ENCODE measurements around the gene CIAPIN1. TPM values are rescaled to one million over a fixed set of nuclear protein-coding genes. Genes with fewer than 3 reads are reported as not detected.

Gene CIAPIN1
- total RNA-seq, 1 experiment from 2014 or later: 99.9 TPM

- no peak for DNase-seq (ENCODE audit: unreplicated experiment)
These were observed 28.6 kb upstream of the CIAPIN1 start for GRCh38 chr16:57475711-57476339.

GRCh38 chr16:57474671-57475661 lies 27.8 kb upstream of the CIAPIN1 start:
- DNase-seq (ENCODE audit: unreplicated experiment): no peak
- no TSS peak for BruUV-seq (replicated peaks)
- Mint-ChIP-seq H3K36me3 (ENCODE audit: insufficient read depth, unreplicated experiment) (peaks cover 14% of the 10 kb centered on the region), H3K4me1 (ENCODE audit: insufficient read depth, unreplicated experiment) (no peaks in the 10 kb centered on the region), H3K9me3 (ENCODE audit: unreplicated experiment) (no peaks in the 10 kb centered on the region), H3K27ac (ENCODE audit: low read depth, unreplicated experiment) (no peak overlapping the region), H3K27me3 (ENCODE audit: insufficient read depth, unreplicated experiment) (no peaks in the 10 kb centered on the region), H3K4me3 (ENCODE audit: unreplicated experiment) (no peak overlapping the region)
- POLR2A ChIA-PET: no interaction called here
- intact Hi-C loops (cut with micrococcal nuclease): no loop called here
- no peak for TF ChIP-seq CTCF (IDR thresholded peaks at IDR 0.05; ENCODE audit: unreplicated experiment)
- CTCF ChIA-PET: interaction anchor here (0.6 to 1.3 kb wide), 6 partner anchors 10 to 174 kb away, joined by 3 to 8 read pairs (median 4); partner anchors contain the start of gene POLR2C

More at GRCh38 chr16:57475711-57476339, 28.6 kb upstream of the CIAPIN1 start:
- H3K27ac Mint-ChIP-seq (ENCODE audit: low read depth, unreplicated experiment): no peak overlapping the region
- no peaks in the 10 kb centered on the region for H3K9me3 Mint-ChIP-seq (ENCODE audit: unreplicated experiment)
- peaks cover 6% of the 10 kb centered on the region for H3K36me3 Mint-ChIP-seq (ENCODE audit: insufficient read depth, unreplicated experiment)
- POLR2A ChIA-PET: no interaction called here
- H3K4me3 Mint-ChIP-seq (ENCODE audit: unreplicated experiment): no peak overlapping the region
- H3K27me3 Mint-ChIP-seq (ENCODE audit: insufficient read depth, unreplicated experiment): no peaks in the 10 kb centered on the region
- intact Hi-C loops (cut with micrococcal nuclease): no loop called here
- peak; percentile 52 for TF ChIP-seq CTCF (IDR thresholded peaks at IDR 0.05; ENCODE audit: unreplicated experiment)
- no peaks in the 10 kb centered on the region for H3K4me1 Mint-ChIP-seq (ENCODE audit: insufficient read depth, unreplicated experiment)
- CTCF ChIA-PET: interaction anchor here (0.7 to 1.0 kb wide), 2 partner anchors 18 to 55 kb away, joined by 3 to 5 read pairs; no protein-coding TSS in a partner anchor
- BruUV-seq (replicated peaks): no TSS peak

GRCh38 chr16:57473906-57474305 lies 26.7 kb upstream of the CIAPIN1 start:
- Mint-ChIP-seq H3K9me3 (ENCODE audit: unreplicated experiment) (no peaks in the 10 kb centered on the region), H3K27me3 (ENCODE audit: insufficient read depth, unreplicated experiment) (no peaks in the 10 kb centered on the region), H3K27ac (ENCODE audit: low read depth, unreplicated experiment) (no peak overlapping the region), H3K4me3 (ENCODE audit: unreplicated experiment) (no peak overlapping the region), H3K4me1 (ENCODE audit: insufficient read depth, unreplicated experiment) (no peaks in the 10 kb centered on the region), H3K36me3 (ENCODE audit: insufficient read depth, unreplicated experiment) (peaks cover 25% of the 10 kb centered on the region)
- no TSS peak for BruUV-seq (replicated peaks)
- CTCF ChIA-PET: interaction anchor here (0.6 to 2.2 kb wide), 4 partner anchors 11 to 140 kb away, joined by 4 to 13 read pairs (median 6); partner anchors contain the start of gene POLR2C
- TF ChIP-seq CTCF (IDR thresholded peaks at IDR 0.05; ENCODE audit: unreplicated experiment): no peak
- POLR2A ChIA-PET: no interaction called here
- intact Hi-C loops (cut with micrococcal nuclease): no loop called here
- no peak for DNase-seq (ENCODE audit: unreplicated experiment)

Measured in MCF 10A (cell line).